A549 (cell line): ENCODE results near the gene DTNB.

Experiments
- CEBPB ChIP-seq, 2 experiments: fragments of >200 bp in 1 of 2; sonication (Bioruptor Twin) in 1 of 2; formaldehyde crosslinking in 1 of 2; IDR thresholded peaks; 2 replicates each; pipeline ENCODE4 v1.6.1; 2012 to 2016
- CTCF ChIP-seq: fragments of >200 bp; sonication (Bioruptor Twin); formaldehyde crosslinking; IDR thresholded peaks from 3 replicates; pipeline ENCODE4 v1.5.1; 2016
- EP300 ChIP-seq, 2 experiments: fragments of >200 bp; sonication (Bioruptor Twin); formaldehyde crosslinking; IDR thresholded peaks; 2 replicates in 1 of 2; 3 replicates in 1 of 2; pipeline ENCODE4 v1.6.1; 2016 to 2017
- FOSL2 ChIP-seq, 2 experiments: fragments of 450-650 bp in 1 of 2; fragments of >200 bp in 1 of 2; sonication (Bioruptor Twin) in 1 of 2; formaldehyde crosslinking; IDR thresholded peaks; 2 replicates each; pipeline versions ENCODE4 v1.5.0 to v1.6.1; 2016 to 2020; ENCODE audit warnings: mild to moderate bottlenecking in 1 of 2, moderate library complexity in 1 of 2
- JUN ChIP-seq, 2 experiments: fragments of >200 bp; sonication (Bioruptor Twin); formaldehyde crosslinking; IDR thresholded peaks; 2 replicates in 1 of 2; 3 replicates in 1 of 2; pipeline ENCODE4 v1.6.1; 2016 to 2017
- POLR2A ChIP-seq: IDR thresholded peaks from 2 replicates; pipeline ENCODE4 v1.6.1; 2012; ENCODE audit warnings: mild to moderate bottlenecking, low read length
- POLR2AphosphoS2 ChIP-seq: conservative IDR thresholded peaks from 2 replicates; pipeline ENCODE4 v1.6.1; 2012; ENCODE audit warnings: low read length, improper control_type of control experiment, inconsistent platforms
- RCOR1 ChIP-seq: fragments of 150-350 bp; IDR thresholded peaks from 2 replicates; pipeline ENCODE4 v1.6.1; 2014; ENCODE audit warnings: antibody characterized with exemption, low read length, low read depth
- SREBF2 ChIP-seq: fragments of 450-650 bp; IDR thresholded peaks from 2 replicates; pipeline ENCODE4 v1.6.1; 2014; ENCODE audit warnings: mild to moderate bottlenecking, moderate library complexity
- TF ChIP-seq, protein P1 (sequence below): fragments of 250-450 bp; sonication (Bioruptor Pico); IDR thresholded peaks from 2 replicates; pipeline ENCODE4 v1.5.0; 2021; ENCODE audit warnings: mild to moderate bottlenecking, moderate library complexity, borderline replicate concordance

- TF ChIP-seq CTCF: no peak
- TF ChIP-seq POLR2AphosphoS2: no peak
- no peak for TF ChIP-seq JUN (IDR thresholded peaks at IDR 0.05)
- no peak for TF ChIP-seq RCOR1
- TF ChIP-seq CEBPB (IDR thresholded peaks at IDR 0.05): no peak
- TF ChIP-seq EP300 (IDR thresholded peaks at IDR 0.05): no peak
- no peak for TF ChIP-seq POLR2A
- TF ChIP-seq SREBF2: no peak
- no peak for TF ChIP-seq FOSL2 (IDR thresholded peaks at IDR 0.05)
- TF ChIP-seq FOSL2 (CRISPR knock-in tag; IDR thresholded peaks at IDR 0.05): no peak
- TF ChIP-seq, protein P1, sequence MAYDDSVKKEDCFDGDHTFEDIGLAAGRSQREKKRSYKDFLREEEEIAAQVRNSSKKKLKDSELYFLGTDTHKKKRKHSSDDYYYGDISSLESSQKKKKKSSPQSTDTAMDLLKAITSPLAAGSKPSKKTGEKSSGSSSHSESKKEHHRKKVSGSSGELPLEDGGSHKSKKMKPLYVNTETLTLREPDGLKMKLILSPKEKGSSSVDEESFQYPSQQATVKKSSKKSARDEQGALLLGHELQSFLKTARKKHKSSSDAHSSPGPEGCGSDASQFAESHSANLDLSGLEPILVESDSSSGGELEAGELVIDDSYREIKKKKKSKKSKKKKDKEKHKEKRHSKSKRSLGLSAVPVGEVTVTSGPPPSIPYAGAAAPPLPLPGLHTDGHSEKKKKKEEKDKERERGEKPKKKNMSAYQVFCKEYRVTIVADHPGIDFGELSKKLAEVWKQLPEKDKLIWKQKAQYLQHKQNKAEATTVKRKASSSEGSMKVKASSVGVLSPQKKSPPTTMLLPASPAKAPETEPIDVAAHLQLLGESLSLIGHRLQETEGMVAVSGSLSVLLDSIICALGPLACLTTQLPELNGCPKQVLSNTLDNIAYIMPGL: no peak
Measured at GRCh38 chr2:25559148-25559547, 114.2 kb downstream of the DTNB start.
